Stimulated activated CD4-positive, alpha-beta T cell treated with anti-CD3 and anti-CD28 coated beads, Interleukin-1b, Interleukin-23, amount 100 ng/mL, for 48 hours (primary cell): Measurements from ENCODE around the gene TCF7L2.

Experiments
- DNase-seq: peaks from one replicate; pipeline ENCODE4 v3.0.0-alpha.2; 2020

TCF7L2 gene

DNA sequence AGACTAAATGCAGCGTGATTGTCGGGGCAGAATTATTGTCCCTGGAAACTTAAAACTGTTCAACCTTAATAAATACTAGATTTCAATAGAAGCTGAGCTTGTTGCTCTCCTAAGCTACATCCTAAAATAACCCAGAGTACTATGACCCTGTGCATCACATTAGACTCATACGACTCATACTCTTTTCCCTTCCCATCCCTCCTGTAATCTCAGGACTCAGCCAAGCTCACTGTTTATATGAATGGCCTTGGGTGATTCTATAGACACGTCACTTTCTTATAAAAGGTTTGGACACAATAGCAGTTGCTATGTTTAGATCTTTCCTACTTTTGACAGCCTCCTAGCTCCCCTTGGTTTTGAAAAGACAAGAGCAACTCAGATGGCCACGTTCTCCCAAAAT lies 17.2 kb downstream of the TCF7L2 start:
- DNase-seq = no peak

DNA sequence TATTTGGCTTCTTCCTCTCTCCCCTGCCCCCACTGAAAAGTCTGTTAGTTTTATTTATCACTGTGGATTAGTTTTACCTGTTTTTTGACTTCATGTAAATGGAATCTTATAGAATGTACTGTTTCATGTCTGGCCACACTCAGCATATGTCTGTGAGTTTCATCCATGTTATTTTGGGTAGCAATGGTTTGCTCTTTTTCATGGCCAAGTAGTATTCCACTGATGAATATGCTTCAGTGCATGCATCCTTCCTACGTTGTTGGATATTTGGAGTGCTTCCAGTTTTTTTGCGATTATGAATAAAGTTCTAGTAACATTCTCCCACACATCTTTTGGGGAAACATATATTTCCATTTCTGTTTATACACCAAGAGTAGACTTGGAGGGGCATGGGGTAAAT lies 19.1 kb downstream of the TCF7L2 start:
- no peak for DNase-seq

DNA sequence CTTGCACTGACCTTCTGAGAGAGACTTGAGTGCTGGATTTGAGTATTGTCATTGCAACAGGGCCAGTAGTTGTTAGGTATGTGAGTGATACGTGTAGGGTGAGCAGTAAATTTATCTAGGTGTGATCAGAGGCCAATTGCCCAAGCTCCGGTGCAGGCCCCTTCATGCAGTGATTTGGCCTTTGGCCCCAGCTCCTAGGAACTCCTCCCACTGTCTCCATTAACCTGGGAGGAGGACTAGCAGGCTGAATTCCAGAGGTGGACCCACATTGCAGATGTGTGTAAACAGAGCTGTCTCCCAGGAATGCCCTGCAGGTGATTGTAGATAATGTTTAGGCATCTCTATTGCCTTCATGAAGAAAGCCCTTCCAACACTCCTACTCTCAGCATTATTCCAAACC lies 19.5 kb downstream of the TCF7L2 start:
- no peak for DNase-seq

DNA sequence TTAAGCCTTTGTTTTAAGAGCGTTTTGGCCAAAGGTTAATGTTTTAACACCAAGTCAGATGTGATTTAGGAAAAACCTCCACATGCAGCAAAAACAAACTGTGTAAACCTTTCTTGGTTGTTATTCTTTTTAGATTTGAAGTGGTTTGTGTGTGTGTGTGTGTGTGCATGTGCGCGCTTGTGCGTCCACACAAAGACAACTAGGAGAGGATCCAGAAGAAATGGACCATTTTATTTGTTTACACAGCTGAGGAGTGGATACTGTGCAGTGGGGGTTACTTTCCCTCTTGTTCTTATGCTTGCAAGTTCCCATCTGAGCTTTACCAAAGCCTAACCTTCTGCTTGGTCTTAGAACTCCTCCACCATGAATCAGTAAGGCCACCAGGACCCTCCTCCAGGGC lies 20.0 kb downstream of the TCF7L2 start:
- DNase-seq = no peak

DNA sequence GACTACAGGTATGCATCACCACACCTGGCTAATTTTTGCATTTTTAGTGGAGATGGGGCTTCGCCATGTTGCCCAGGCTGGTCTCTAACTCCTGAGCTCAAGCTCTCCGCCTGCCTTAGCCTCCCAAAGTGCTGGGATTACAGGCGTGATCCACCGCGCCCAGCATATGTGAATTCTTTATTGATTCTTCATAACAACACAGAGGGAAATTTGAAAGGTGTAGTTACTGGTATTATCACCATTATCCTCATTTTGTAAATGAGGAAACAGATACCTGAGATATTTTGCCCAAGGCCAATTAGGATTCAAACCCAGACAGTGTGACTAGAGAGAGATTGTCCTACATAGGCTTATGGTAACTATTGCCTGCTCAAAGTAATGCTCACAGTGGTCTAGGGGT lies 22.6 kb downstream of the TCF7L2 start:
- no peak for DNase-seq

- no peak for DNase-seq
Observed at GRCh38 chr10:112973046-112973445, 23.0 kb downstream of the TCF7L2 start.

GRCh38 chr10:112973805-112974204 lies 23.8 kb downstream of the TCF7L2 start:
- no peak for DNase-seq

DNA sequence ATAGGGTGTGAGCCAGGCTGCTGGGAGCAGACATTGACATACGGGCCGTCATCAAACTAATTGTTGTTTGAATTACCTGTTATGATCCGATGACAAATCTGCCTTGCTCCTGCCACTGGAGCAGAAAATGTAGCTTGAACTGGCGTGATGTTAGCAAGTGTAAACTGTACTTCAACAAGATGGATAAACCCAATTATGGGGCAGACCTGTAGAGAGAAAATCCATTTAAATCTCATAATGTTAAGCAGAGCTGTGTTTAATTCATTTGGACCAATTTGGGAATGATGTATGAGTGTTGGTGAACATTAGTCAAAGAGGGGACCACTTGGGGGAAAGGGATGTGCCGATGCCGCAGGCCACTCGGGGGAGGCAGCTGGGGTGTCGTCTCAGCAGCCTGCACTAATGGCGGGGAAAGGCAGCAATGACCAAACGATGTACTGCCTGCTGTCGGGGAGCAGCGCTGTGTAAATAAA lies 27.4 kb downstream of the TCF7L2 start:
- no peak for DNase-seq

DNA sequence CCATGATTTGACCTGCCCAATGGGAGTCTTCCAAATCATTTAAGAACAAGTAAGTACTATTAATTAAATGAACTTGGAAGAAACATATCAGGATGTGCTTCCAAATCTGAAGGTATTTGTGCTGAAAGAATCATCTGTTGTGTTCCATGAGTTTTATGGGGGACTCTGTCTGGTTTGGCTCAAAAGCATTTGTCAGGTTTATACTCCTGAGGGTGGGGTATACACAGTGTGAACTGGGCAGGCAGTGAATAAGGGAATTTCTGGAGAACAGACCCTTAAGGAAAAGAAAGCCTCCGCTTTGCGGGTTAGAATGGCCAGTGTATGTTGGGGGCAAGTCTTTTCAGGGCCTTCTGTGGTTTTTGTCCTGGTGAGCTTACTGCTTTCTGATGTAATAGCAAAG lies 29.9 kb downstream of the TCF7L2 start:
- DNase-seq = no peak

- no peak for DNase-seq
Observed at GRCh38 chr10:112980937-112981336, 30.9 kb downstream of the TCF7L2 start.

GRCh38 chr10:112981553-112981952 lies 31.5 kb downstream of the TCF7L2 start:
- DNase-seq = peak; percentile 45

DNA sequence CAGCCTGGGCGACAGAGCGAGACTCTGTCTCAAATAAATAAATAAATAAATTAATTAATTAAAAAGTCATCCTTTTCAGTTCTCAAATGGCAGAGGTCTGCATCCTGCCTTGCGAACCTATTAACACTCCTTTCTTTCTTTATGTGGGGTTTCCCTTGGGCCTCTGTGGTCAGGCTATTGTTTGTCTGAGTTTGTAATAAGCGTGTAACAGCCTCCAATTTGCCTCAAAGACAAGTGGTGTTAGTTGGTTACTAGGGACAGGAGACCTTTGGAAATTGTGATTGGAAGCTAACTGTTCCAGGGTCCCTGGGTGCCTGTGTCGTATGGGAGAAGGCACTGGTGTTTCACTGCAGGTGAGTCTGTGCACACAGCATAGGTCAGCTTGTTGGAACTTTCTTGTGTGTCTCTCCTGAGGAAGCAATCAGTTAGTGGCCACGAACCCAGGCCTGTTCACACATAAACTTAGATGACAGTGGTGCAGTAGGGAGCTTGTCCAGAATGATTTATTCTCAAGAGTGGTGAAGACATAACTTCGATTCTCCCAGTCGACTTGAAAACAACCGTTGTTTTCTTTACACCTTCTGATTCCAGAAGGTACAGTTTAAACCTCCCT lies 33.5 kb downstream of the TCF7L2 start:
- DNase-seq = no peak

DNA sequence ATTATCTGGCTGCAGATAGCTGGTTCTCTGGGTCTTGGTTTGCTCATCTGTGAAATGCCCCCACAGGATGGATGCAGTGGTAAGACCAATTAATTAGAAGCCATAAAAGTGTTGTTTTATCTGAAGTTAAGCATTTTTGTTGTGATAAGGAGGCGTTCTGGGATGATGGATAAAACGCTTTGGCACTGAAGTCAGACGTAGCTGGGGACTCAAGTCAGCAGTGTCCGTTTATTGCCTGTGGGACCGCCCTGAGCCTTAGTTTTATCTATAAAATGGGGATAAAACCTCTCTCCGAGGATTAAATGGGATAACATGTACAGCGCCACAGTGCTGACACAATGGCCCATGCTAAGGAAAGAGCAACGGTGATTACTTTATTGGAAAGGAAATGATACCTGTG lies 34.7 kb downstream of the TCF7L2 start:
- no peak for DNase-seq

- peak; percentile 32 for DNase-seq
Observed at GRCh38 chr10:112985690-112986543, 35.9 kb downstream of the TCF7L2 start.

GRCh38 chr10:112986544-112987190 lies 36.6 kb downstream of the TCF7L2 start:
- no peak for DNase-seq

DNA sequence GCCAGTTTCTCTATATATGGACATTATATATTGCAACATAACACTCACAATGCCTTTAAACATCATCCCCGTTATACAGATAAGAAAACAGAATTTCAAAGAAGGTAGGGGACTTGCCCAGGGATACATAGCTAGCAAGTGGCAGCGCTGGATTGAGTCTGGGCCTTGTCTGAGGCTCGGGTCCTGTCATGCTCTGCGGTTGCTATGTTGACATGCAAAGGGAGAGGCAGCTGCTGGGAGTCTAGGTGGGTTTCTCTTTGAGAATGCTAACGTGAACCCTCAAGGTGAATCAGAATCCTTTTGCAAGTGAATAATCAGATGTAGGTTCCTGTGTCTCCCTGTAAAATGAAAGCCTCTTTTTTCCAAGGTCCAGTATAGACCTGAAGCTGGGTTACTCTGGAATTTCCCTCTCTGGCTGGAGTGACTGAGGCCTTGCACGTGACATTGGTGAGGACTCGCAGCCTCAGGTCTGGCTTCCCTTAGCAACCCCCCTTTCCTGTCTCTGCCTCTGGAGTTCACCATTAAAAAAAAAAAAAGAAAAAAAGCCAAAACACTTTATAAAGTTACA lies 38.9 kb downstream of the TCF7L2 start:
- DNase-seq = no peak

DNA sequence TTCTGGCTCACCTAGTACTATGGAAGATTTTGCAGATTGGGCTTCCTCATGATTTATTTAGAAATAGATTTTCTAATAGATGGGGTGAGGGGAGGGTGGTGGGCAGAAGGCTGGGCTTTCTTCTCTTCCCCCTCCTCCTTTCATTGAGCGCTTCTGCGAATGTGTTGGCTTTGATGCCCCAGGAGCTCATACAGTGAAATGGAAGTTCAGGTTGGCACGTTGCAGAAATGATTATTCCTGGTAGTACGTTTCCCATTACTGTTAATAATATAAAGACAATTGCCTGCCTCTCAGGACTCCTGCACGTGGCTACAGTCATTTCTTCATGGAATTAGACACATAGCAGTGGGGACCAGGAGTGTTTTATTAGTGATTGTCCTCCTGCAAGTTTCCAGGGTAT lies 39.8 kb downstream of the TCF7L2 start:
- no peak for DNase-seq

GRCh38 chr10:112990271-112990670 lies 40.2 kb downstream of the TCF7L2 start:
- DNase-seq = no peak

GRCh38 chr10:112991888-112992491 lies 41.9 kb downstream of the TCF7L2 start:
- DNase-seq = no peak

DNA sequence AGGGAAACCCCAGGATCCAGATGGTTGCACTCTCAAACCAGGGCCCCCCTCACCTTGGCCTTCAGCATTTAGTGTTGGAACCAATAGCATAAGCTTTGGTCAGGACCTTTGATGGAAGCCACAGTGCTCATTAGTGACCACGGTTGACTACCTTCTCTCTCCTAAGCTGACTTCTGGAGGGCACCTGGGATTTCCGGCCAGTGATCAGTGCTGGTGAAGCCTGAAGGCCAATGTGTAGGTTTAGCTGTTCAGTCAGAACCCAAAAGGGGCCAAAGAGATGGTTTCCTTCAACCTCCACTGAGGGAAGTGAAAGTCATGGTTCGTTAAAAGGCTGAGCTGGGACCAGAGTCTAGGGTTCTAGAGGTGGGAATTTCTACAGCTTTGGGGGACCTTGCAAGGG lies 46.4 kb downstream of the TCF7L2 start:
- no peak for DNase-seq

GRCh38 chr10:112999102-112999501 lies 49.1 kb downstream of the TCF7L2 start:
- DNase-seq = no peak

DNA sequence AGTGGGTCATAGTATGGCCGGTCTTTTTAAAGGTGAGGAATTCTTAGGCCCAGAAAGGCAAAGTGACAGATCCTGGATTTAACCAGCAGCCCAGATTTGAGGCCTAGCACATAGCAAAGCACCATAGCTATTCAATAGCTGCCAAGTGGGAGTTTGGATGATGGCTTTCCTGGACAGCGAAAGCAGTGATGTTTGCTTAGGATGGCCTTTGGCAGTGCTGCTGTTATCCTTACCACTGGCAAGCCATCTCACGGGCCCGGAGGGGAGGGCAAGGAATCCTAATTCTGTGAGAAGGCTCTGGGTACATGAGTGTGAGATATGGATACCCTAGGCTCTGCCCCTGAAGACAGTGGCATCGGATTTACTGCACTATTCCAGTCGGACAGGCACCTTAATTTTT lies 50.4 kb downstream of the TCF7L2 start:
- no peak for DNase-seq
